ENCODE results near the gene IL6ST. TPM values are rescaled to one million over a fixed set of nuclear protein-coding genes. Genes with fewer than 3 reads are reported as not detected.

IL6ST gene
- polyA plus RNA-seq, 1 donor (not counting 4 experiments of a cell fraction or from before 2014, with no cell fraction given) = 41.3 TPM

GRCh38 chr5:55905251-55905650 is 89.5 kb downstream of the IL6ST start:
- Histone ChIP-seq H3K36me3 (ENCODE audit: control insufficient read depth in 2 of 2, extremely low read depth in 1 of 2, insufficient read depth in 2 of 2, low read length in 2 of 2) (peaks cover 0 to 1% of the 10 kb centered on the region in 2 experiments), H4K20me1 (ENCODE audit: control insufficient read depth, extremely low read depth, insufficient read depth, low read length) (no peaks in the 10 kb centered on the region)

GRCh38 chr5:55904152-55904551 is 90.6 kb downstream of the IL6ST start:
- no peaks in the 10 kb centered on the region for H3K27me3 ChIP-seq (ENCODE audit: control insufficient read depth, extremely low read depth, insufficient read depth, low read length)
- no peak for DNase-seq (ENCODE audit: low read depth, low spot score)
- H3K4me3 ChIP-seq (ENCODE audit: control insufficient read depth in 2 of 3, extremely low read depth in 1 of 3, insufficient read depth in 2 of 3, low read depth in 1 of 3, low read length in 3 of 3) = no peak overlapping the region
- H3K4me2 ChIP-seq (ENCODE audit: control insufficient read depth, extremely low read depth, insufficient read depth, low read depth, low read length) = no peak overlapping the region
- no peak overlapping the region for H3K27ac ChIP-seq (ENCODE audit: control insufficient read depth, insufficient read depth, low read length)
- H3K9me3 ChIP-seq (ENCODE audit: control insufficient read depth, low read depth, low read length) = no peaks in the 10 kb centered on the region
- dilution Hi-C loops (cut with MboI; ENCODE audit: extremely low pct_ligation_motif_present, low sequenced_read_pairs) = no loop called here
- H3K36me3 ChIP-seq (ENCODE audit: control insufficient read depth in 2 of 2, extremely low read depth in 1 of 2, insufficient read depth in 2 of 2, low read length in 2 of 2) = peaks cover 0 to 1% of the 10 kb centered on the region in 2 experiments
- no peaks in the 10 kb centered on the region for H4K20me1 ChIP-seq (ENCODE audit: control insufficient read depth, extremely low read depth, insufficient read depth, low read length)
- no peak overlapping the region for H3K9ac ChIP-seq (ENCODE audit: control insufficient read depth, extremely low read depth, insufficient read depth, low read length)
- H3K9me1 ChIP-seq (ENCODE audit: control insufficient read depth, extremely low read depth, insufficient read depth, low read length) = no peaks in the 10 kb centered on the region
- no peak for TF ChIP-seq EZH2 (IDR thresholded peaks at IDR 0.05; ENCODE audit: low read length)
- TF ChIP-seq CTCF (optimal IDR thresholded peaks at IDR 0.05 in 1 of 3, IDR thresholded peaks at IDR 0.05 in 1 of 3, conservative IDR thresholded peaks at IDR 0.05 in 1 of 3; ENCODE audit: extremely low read depth in 1 of 3, insufficient read depth in 2 of 3, low read length in 3 of 3) = no peak
- H3K4me1 ChIP-seq (ENCODE audit: control insufficient read depth, extremely low read depth, insufficient read depth, low read length) = no peaks in the 10 kb centered on the region
- no peaks in the 10 kb centered on the region for H3K79me2 ChIP-seq (ENCODE audit: control insufficient read depth, insufficient read depth, low read length)
- no peak overlapping the region for H2AFZ ChIP-seq (ENCODE audit: control insufficient read depth, low read length)
- FAIRE-seq = no peak

More at GRCh38 chr5:55905251-55905650, 89.5 kb downstream of the IL6ST start:
- Histone ChIP-seq H3K79me2 (ENCODE audit: control insufficient read depth, insufficient read depth, low read length) (no peaks in the 10 kb centered on the region), H2AFZ (ENCODE audit: control insufficient read depth, low read length) (no peak overlapping the region), H3K9me3 (ENCODE audit: control insufficient read depth, low read depth, low read length) (no peaks in the 10 kb centered on the region), H3K27me3 (ENCODE audit: control insufficient read depth, extremely low read depth, insufficient read depth, low read length) (no peaks in the 10 kb centered on the region), H3K27ac (ENCODE audit: control insufficient read depth, insufficient read depth, low read length) (no peak overlapping the region), H3K9me1 (ENCODE audit: control insufficient read depth, extremely low read depth, insufficient read depth, low read length) (no peaks in the 10 kb centered on the region), H3K4me2 (ENCODE audit: control insufficient read depth, extremely low read depth, insufficient read depth, low read depth, low read length) (no peak overlapping the region), H3K4me3 (ENCODE audit: control insufficient read depth in 2 of 3, extremely low read depth in 1 of 3, insufficient read depth in 2 of 3, low read depth in 1 of 3, low read length in 3 of 3) (no peak overlapping the region), H3K4me1 (ENCODE audit: control insufficient read depth, extremely low read depth, insufficient read depth, low read length) (no peaks in the 10 kb centered on the region), H3K9ac (ENCODE audit: control insufficient read depth, extremely low read depth, insufficient read depth, low read length) (no peak overlapping the region)
- FAIRE-seq = no peak
- DNase-seq (ENCODE audit: low read depth, low spot score) = no peak
- dilution Hi-C loops (cut with MboI; ENCODE audit: extremely low pct_ligation_motif_present, low sequenced_read_pairs) = no loop called here
- TF ChIP-seq CTCF (optimal IDR thresholded peaks at IDR 0.05 in 1 of 3, IDR thresholded peaks at IDR 0.05 in 1 of 3, conservative IDR thresholded peaks at IDR 0.05 in 1 of 3; ENCODE audit: extremely low read depth in 1 of 3, insufficient read depth in 2 of 3, low read length in 3 of 3) (no peak), EZH2 (IDR thresholded peaks at IDR 0.05; ENCODE audit: low read length) (no peak)

Measured in keratinocyte (primary cell).